ENCODE data around the gene RPS6KB1.
"Not testable (repeated sequence)": the region's sequence is repeated elsewhere in the genome, so short reads cannot be mapped to it uniquely, and the experiment has no call there.

RPS6KB1 gene

GRCh38 chr17:59916446-59916845 lies 23.5 kb downstream of the RPS6KB1 start:
- no peak for DNase-seq (ENCODE audit: low spot score)
- TF ChIP-seq CTCF (IDR thresholded peaks at IDR 0.05; ENCODE audit: extremely low read depth, missing control alignments): no peak

GRCh38 chr17:59920637-59921036 lies 27.7 kb downstream of the RPS6KB1 start:
- not testable (repeated sequence) for DNase-seq (ENCODE audit: low spot score)

- not testable (repeated sequence) for DNase-seq (ENCODE audit: low spot score)
These were observed 37.2 kb downstream of the RPS6KB1 start for GRCh38 chr17:59930121-59930520.

GRCh38 chr17:59930768-59931167 lies 37.8 kb downstream of the RPS6KB1 start:
- DNase-seq (ENCODE audit: low spot score): not testable (repeated sequence)

GRCh38 chr17:59933317-59933716 lies 40.4 kb downstream of the RPS6KB1 start:
- DNase-seq (ENCODE audit: low spot score): not testable (repeated sequence)

GRCh38 chr17:59940697-59941096 lies 47.8 kb downstream of the RPS6KB1 start:
- not testable (repeated sequence) for DNase-seq (ENCODE audit: low spot score)

GRCh38 chr17:59941131-59941530 lies 48.2 kb downstream of the RPS6KB1 start:
- TF ChIP-seq CTCF (IDR thresholded peaks at IDR 0.05; ENCODE audit: extremely low read depth, missing control alignments): no peak
- no peak for DNase-seq (ENCODE audit: low spot score)

GRCh38 chr17:59946433-59946832 lies 53.5 kb downstream of the RPS6KB1 start:
- DNase-seq (ENCODE audit: low spot score): not testable (repeated sequence)

- DNase-seq (ENCODE audit: low spot score): not testable (repeated sequence)
These were observed 54.4 kb downstream of the RPS6KB1 start for GRCh38 chr17:59947310-59947709.

- no peak for TF ChIP-seq CTCF (IDR thresholded peaks at IDR 0.05; ENCODE audit: extremely low read depth, missing control alignments)
- DNase-seq (ENCODE audit: low spot score): no peak
These were observed 57.1 kb downstream of the RPS6KB1 start for GRCh38 chr17:59950049-59950448.

GRCh38 chr17:59954856-59955255 lies 61.9 kb downstream of the RPS6KB1 start:
- TF ChIP-seq CTCF (IDR thresholded peaks at IDR 0.05; ENCODE audit: extremely low read depth, missing control alignments): no peak
- no peak for DNase-seq (ENCODE audit: low spot score)

GRCh38 chr17:59959574-59959973 lies 66.7 kb downstream of the RPS6KB1 start:
- not testable (repeated sequence) for DNase-seq (ENCODE audit: low spot score)

Data from GM20000 (cell line).